Heart right ventricle (tissue), 16 donors: ENCODE measurements around the gene RASSF1. TPM values are rescaled to one million over a fixed set of nuclear protein-coding genes. Genes with fewer than 3 reads are reported as not detected.

Experiments
- ATAC-seq, 8 donors: fragments of 200-7000 bp; cut with Tn5 transposase; one replicate each; pipeline ENCODE4 v1.9.1; 2020; ENCODE audit warnings: mild to moderate bottlenecking in 8 of 8, moderate library complexity in 8 of 8, moderate number of reproducible peaks in 1 of 8
- DNase-seq, 2 donors: peaks; one replicate each; pipeline ENCODE4 v3.0.0-alpha.2; 2020
- H3K27ac ChIP-seq, 10 donors: fragments of 200-600 bp; sonication (generic) in 2 of 10; one replicate each; pipeline versions ENCODE4 v1.5.0 to v1.8.0; 2020 to 2022; ENCODE audit warnings: mild to moderate bottlenecking in 3 of 10
- H3K27me3 ChIP-seq, 7 donors: fragments of 200-600 bp; one replicate each; pipeline ENCODE4 v1.8.0; 2021 to 2022; ENCODE audit warnings: mild to moderate bottlenecking in 2 of 7
- H3K36me3 ChIP-seq, 9 donors: fragments of 200-600 bp; sonication (generic) in 1 of 9; one replicate each; pipeline versions ENCODE4 v1.5.0 to v1.8.0; 2020 to 2022; ENCODE audit warnings: mild to moderate bottlenecking in 2 of 9
- H3K4me1 ChIP-seq, 9 donors: fragments of 200-600 bp; sonication (generic) in 1 of 9; one replicate each; pipeline versions ENCODE4 v1.5.0 to v1.8.0; 2020 to 2022; ENCODE audit warnings: mild to moderate bottlenecking in 4 of 9
- H3K4me3 ChIP-seq, 10 donors: fragments of 200-600 bp; sonication (generic) in 2 of 10; one replicate each; pipeline versions ENCODE4 v1.5.0 to v1.8.0; 2020 to 2022; ENCODE audit warnings: mild to moderate bottlenecking in 7 of 10, moderate library complexity in 2 of 10
- H3K9me3 ChIP-seq, 11 donors: fragments of 200-600 bp in 10 of 11; sonication (generic) in 2 of 11; one replicate each; pipeline versions ENCODE4 v1.5.0 to v1.8.0; 2013 to 2022; ENCODE audit warnings: mild to moderate bottlenecking in 2 of 11, control low read depth in 1 of 11, moderate library complexity in 1 of 11
- CTCF ChIP-seq, 9 donors: fragments of 200-600 bp; sonication (generic) in 2 of 9; IDR thresholded peaks; one replicate each; pipeline versions ENCODE4 v1.5.0 to v1.8.0; 2021 to 2022; ENCODE audit warnings: antibody characterized with exemption in 9 of 9, mild to moderate bottlenecking in 5 of 9, moderate library complexity in 1 of 9
- WGBS, 2 donors: extraction: QIAGEN DNeasy Blood & Tissue Kit; methylation state at CpG; one replicate each; pipeline ENCODE4 v1.1.7; 2013; ENCODE audit warnings: inconsistent platforms in 1 of 2; 5-methylcytosine and 5-hydroxymethylcytosine counted together
- intact Hi-C, 10 donors: fragments of 100-400 bp; cut with DNase I; formaldehyde crosslinking; loops; one replicate each; pipeline versions ENCODE4 v1.11.1 to v1.14.2; 2022
- polyA plus RNA-seq, 2 donors: library from polyadenylated mRNA; stranded (reverse); fragments of 200-250 nt; gene quantifications; one replicate each; pipeline ENCODE4 v1.2.3, GENCODE V29; 2013
- total RNA-seq, 10 donors: library from RNA; stranded (reverse); fragmentation: NEBNext Ultra II Directional in 3 of 10; extraction: Animal tissue kit (Norgen Biotek cat#: 25700) in 3 of 10; gene quantifications; one replicate each; pipeline versions ENCODE4 v1.2.1 to v1.2.4, GENCODE V29; 2021 to 2023
- donor health status: Arrhythmogenic right ventricular cardiomyopathy.
- donor health status: ischemic (EF 13 %, LVEDD 7.1; RV severe dilation, severe dysfunction).
- donor health status: healthy with polysubstance abuse.
- donor health status: DM: no; HTN: yes; CAD: no.
- donor health status: DM: no; HTN: no; CAD: no.
- donor health status: ischemic (EF 25% LVEDD 6.9; RV normal size, moderate dysfunction).
- donor health status: ischemic (EF 25% LVEDD 5.7; RV mildly dilated, moderate dysfunction).
- donor health status: healthy.
- donor health status: DM: yes; HTN: yes; CAD: no.
- donor health status: Ischemic cardiomyopathy.
- donor health status: ischemic (EF 35%, LVEDD 5.7; RV mildly dilated, moderate dysfunction).
- donor health status: nonischemic (EF 11% LVEDD 7.7; RV severe dilation, severe dysfunction).
- donor health status: DM: yes; HTN: yes; CAD: no.
- donor health status: PGD.
- donor health status: ischemic (EF 29% LVEDD 5.4; RV normal size, mild dysfunction).
- donor health status: nonischemic (EF 23%, LVEDD 6.1; RV moderate dilation, normal function).

The RASSF1 gene
- total and polyA plus RNA-seq, 12 donors = 9.9 to 59.8 (median 13.1) TPM

- H3K27ac ChIP-seq = no peak overlapping the region
- ATAC-seq (no peak), DNase-seq (no peak)
- TF ChIP-seq CTCF (IDR thresholded peaks at IDR 0.05) = no peak
- 92 to 94% methylated on average over 18 of the region's 18 CpGs for WGBS, 2 donors
- H3K36me3 ChIP-seq = peaks cover 0 to 22% (median 0%) of the 10 kb centered on the region in 9 donors
- peaks cover 23 to 50% (median 42%) of the 10 kb centered on the region in 9 donors for H3K4me1 ChIP-seq
- H3K27me3 ChIP-seq = no peaks in the 10 kb centered on the region
- intact Hi-C loops = no loop called here
- no peak overlapping the region for H3K4me3 ChIP-seq
- no peaks in the 10 kb centered on the region for H3K9me3 ChIP-seq
These were observed 43.8 kb downstream of the RASSF1 start for GRCh38 chr3:50296721-50297383.

GRCh38 chr3:50295553-50296431 lies 44.8 kb downstream of the RASSF1 start:
- H3K4me3 ChIP-seq = no peak overlapping the region
- no peak overlapping the region for H3K27ac ChIP-seq
- no peak for DNase-seq
- no peak for ATAC-seq
- intact Hi-C loops = no loop called here
- TF ChIP-seq CTCF (IDR thresholded peaks at IDR 0.05) = no peak
- no peaks in the 10 kb centered on the region for H3K9me3 ChIP-seq
- H3K36me3 ChIP-seq = peaks cover 0 to 16% (median 0%) of the 10 kb centered on the region in 9 donors
- WGBS, 2 donors = 88 to 89% methylated on average over 8 of the region's 8 CpGs
- H3K27me3 ChIP-seq = no peaks in the 10 kb centered on the region
- peaks cover 28 to 53% (median 43%) of the 10 kb centered on the region in 9 donors for H3K4me1 ChIP-seq

GRCh38 chr3:50294492-50295403 lies 45.9 kb downstream of the RASSF1 start:
- H3K9me3 ChIP-seq = no peaks in the 10 kb centered on the region
- H3K36me3 ChIP-seq = peaks cover 0 to 18% (median 4%) of the 10 kb centered on the region in 9 donors
- WGBS, 2 donors = 91 to 93% methylated on average over 22 of the region's 22 CpGs
- no peak for TF ChIP-seq CTCF (IDR thresholded peaks at IDR 0.05)
- H3K27ac ChIP-seq = no peak overlapping the region
- intact Hi-C loops = no loop called here
- H3K4me1 ChIP-seq = peaks cover 23 to 49% (median 39%) of the 10 kb centered on the region in 9 donors
- H3K27me3 ChIP-seq = no peaks in the 10 kb centered on the region
- ATAC-seq = no peak
- H3K4me3 ChIP-seq = no peak overlapping the region
- DNase-seq = no peak

- no peak overlapping the region for H3K4me3 ChIP-seq
- no peak for TF ChIP-seq CTCF (IDR thresholded peaks at IDR 0.05)
- intact Hi-C loops = no loop called here
- H3K9me3 ChIP-seq = no peaks in the 10 kb centered on the region
- no peak for DNase-seq
- 84 to 90% methylated on average over 4 of the region's 4 CpGs for WGBS, 2 donors
- ATAC-seq = no peak
- peaks cover 23 to 48% (median 36%) of the 10 kb centered on the region in 9 donors for H3K4me1 ChIP-seq
- no peaks in the 10 kb centered on the region for H3K27me3 ChIP-seq
- H3K27ac ChIP-seq = peak overlapping the region in 1 of 10 donors; percentile 95
- H3K36me3 ChIP-seq = peaks cover 0 to 25% (median 10%) of the 10 kb centered on the region in 9 donors
These were observed 46.5 kb downstream of the RASSF1 start for GRCh38 chr3:50294089-50294488.
